Measurements from ENCODE around the gene AGO1. TPM values are rescaled to one million over a fixed set of nuclear protein-coding genes. Genes with fewer than 3 reads are reported as not detected.

AGO1 gene
- total RNA-seq, 1 experiment from 2014 or later, result 28.9 TPM

DNA sequence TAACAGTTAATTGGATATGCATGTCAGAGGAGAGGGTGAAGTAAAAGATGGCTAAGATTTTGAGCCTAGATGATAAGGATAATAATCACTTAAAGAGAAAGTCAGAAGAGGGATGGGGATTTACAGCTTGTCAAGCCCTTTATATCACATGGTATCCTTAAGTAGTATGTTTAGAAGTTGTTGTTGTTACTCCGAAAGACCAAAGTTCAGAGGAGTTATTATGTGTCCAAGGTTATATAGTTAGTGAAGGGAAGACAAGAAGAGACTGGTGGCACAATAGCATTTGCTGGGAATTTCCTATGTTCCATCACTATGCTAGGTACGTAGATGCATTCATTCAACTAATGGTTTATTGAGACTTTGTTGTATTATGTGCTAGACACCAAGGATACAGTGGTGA lies 30.8 kb upstream of the AGO1 start:
- Mint-ChIP-seq H3K36me3 (ENCODE audit: insufficient read depth, unreplicated experiment) (no peaks in the 10 kb centered on the region), H3K4me3 (ENCODE audit: unreplicated experiment) (no peak overlapping the region), H3K4me1 (ENCODE audit: low read depth, unreplicated experiment) (no peaks in the 10 kb centered on the region), H3K27me3 (ENCODE audit: insufficient read depth, unreplicated experiment) (no peaks in the 10 kb centered on the region), H3K27ac (ENCODE audit: unreplicated experiment) (no peak overlapping the region), H3K9me3 (ENCODE audit: unreplicated experiment) (no peaks in the 10 kb centered on the region)
- intact Hi-C loops (cut with micrococcal nuclease; ENCODE audit: unreplicated experiment), result no loop called here
- no peak for DNase-seq
- Histone ChIP-seq H3K36me3 (ENCODE audit: control insufficient read depth, insufficient read depth, low read length) (no peaks in the 10 kb centered on the region), H3K27me3 (replicated peaks; ENCODE audit: control insufficient read depth, insufficient read depth, low read length) (no peaks in the 10 kb centered on the region), H3K9me3 (no peaks in the 10 kb centered on the region), H3K4me1 (no peaks in the 10 kb centered on the region), H3K4me3 (ENCODE audit: low read depth, low read length) (no peak overlapping the region)
- no TSS peak for BruUV-seq (replicated peaks)
- TF ChIP-seq, protein P1, sequence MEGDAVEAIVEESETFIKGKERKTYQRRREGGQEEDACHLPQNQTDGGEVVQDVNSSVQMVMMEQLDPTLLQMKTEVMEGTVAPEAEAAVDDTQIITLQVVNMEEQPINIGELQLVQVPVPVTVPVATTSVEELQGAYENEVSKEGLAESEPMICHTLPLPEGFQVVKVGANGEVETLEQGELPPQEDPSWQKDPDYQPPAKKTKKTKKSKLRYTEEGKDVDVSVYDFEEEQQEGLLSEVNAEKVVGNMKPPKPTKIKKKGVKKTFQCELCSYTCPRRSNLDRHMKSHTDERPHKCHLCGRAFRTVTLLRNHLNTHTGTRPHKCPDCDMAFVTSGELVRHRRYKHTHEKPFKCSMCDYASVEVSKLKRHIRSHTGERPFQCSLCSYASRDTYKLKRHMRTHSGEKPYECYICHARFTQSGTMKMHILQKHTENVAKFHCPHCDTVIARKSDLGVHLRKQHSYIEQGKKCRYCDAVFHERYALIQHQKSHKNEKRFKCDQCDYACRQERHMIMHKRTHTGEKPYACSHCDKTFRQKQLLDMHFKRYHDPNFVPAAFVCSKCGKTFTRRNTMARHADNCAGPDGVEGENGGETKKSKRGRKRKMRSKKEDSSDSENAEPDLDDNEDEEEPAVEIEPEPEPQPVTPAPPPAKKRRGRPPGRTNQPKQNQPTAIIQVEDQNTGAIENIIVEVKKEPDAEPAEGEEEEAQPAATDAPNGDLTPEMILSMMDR (IDR thresholded peaks at IDR 0.05; ENCODE audit: insufficient read depth in 1 of 2, low read depth in 1 of 2, low read length in 1 of 2, severe bottlenecking in 1 of 2, unreplicated experiment in 1 of 2), result no peak
- ChIA-PET POLR2A (no interaction called here), CTCF (no interaction called here)

DNA sequence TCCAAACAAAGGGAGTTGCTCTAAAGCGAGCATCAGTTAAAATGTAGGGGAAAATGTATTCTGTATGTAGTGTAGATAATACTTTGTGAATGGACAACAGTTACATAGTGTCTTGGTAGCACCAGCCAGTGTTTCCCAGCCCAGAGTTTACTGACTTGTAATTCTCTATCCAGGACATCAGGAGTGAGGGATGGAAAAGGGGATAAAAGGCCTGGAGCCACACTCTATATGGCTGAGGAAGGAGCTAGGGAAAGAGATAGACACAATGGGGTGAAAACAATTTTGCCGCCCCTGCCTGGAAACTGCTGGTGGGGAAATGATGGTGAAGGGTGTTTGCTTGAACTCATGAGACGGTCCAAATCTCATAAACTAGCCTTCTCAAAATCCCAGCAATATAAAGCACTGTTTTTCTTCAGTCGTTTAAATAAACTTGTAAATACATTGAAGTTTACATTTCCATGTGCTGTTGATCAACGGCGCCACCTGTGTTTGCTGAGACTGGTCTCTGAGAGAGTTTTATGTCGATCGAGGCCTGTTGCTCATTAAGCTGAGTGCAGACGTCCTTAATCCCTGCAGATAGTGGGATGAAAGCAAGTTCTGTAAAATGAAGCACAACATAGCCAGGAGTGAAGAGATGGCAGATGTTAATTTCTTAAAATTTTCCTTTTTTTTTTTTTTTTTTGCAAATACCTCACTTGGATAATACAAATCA lies 27.9 kb upstream of the AGO1 start:
- no peak for DNase-seq
- no peak overlapping the region for H3K27ac Mint-ChIP-seq (ENCODE audit: unreplicated experiment)
- POLR2A ChIA-PET, result no interaction called here
- H3K36me3 ChIP-seq (ENCODE audit: control insufficient read depth, insufficient read depth, low read length), result no peaks in the 10 kb centered on the region
- intact Hi-C loops (cut with micrococcal nuclease; ENCODE audit: unreplicated experiment), result no loop called here
- H3K4me3 ChIP-seq (ENCODE audit: low read depth, low read length), result no peak overlapping the region
- TF ChIP-seq, protein P1 (IDR thresholded peaks at IDR 0.05; ENCODE audit: insufficient read depth in 1 of 2, low read depth in 1 of 2, low read length in 1 of 2, severe bottlenecking in 1 of 2, unreplicated experiment in 1 of 2), result no peak
- H3K9me3 ChIP-seq, result no peaks in the 10 kb centered on the region
- H3K27me3 ChIP-seq (replicated peaks; ENCODE audit: control insufficient read depth, insufficient read depth, low read length), result no peaks in the 10 kb centered on the region
- no peaks in the 10 kb centered on the region for H3K4me1 ChIP-seq
- no TSS peak for BruUV-seq (replicated peaks)
- CTCF ChIA-PET, result interaction anchor here (0.5 kb wide), 1 partner anchor 287 kb away, joined by 5 read pairs; no protein-coding TSS in a partner anchor
- no peaks in the 10 kb centered on the region for H3K36me3 Mint-ChIP-seq (ENCODE audit: insufficient read depth, unreplicated experiment)
- H3K4me3 Mint-ChIP-seq (ENCODE audit: unreplicated experiment), result no peak overlapping the region
- no peaks in the 10 kb centered on the region for H3K27me3 Mint-ChIP-seq (ENCODE audit: insufficient read depth, unreplicated experiment)
- H3K9me3 Mint-ChIP-seq (ENCODE audit: unreplicated experiment), result no peaks in the 10 kb centered on the region
- no peaks in the 10 kb centered on the region for H3K4me1 Mint-ChIP-seq (ENCODE audit: low read depth, unreplicated experiment)

DNA sequence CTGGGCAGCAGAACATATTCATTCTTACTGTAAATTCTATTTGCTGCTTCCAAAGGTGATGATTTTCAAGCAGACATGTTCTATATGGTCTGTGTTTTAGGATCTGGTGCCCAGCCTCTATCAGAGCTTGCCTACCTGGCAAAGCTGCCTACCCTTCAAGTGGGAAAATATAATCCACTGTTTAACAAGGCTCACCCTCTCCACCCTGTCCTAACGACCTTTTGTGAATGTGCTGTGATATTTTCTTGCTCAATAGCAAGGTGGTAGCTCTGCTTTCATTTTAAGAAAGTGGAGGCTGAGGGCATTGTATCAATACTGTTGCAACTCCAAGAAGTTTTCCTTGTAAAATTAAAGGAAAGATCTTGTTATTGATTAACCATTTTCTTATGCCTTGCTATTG lies 26.0 kb upstream of the AGO1 start:
- intact Hi-C loops (cut with micrococcal nuclease; ENCODE audit: unreplicated experiment), result no loop called here
- no peaks in the 10 kb centered on the region for H3K27me3 ChIP-seq (replicated peaks; ENCODE audit: control insufficient read depth, insufficient read depth, low read length)
- H3K9me3 Mint-ChIP-seq (ENCODE audit: unreplicated experiment), result no peaks in the 10 kb centered on the region
- H3K4me1 ChIP-seq, result no peaks in the 10 kb centered on the region
- no peak overlapping the region for H3K4me3 ChIP-seq (ENCODE audit: low read depth, low read length)
- POLR2A ChIA-PET, result no interaction called here
- no peaks in the 10 kb centered on the region for H3K36me3 ChIP-seq (ENCODE audit: control insufficient read depth, insufficient read depth, low read length)
- DNase-seq, result no peak
- no peak overlapping the region for H3K27ac Mint-ChIP-seq (ENCODE audit: unreplicated experiment)
- no peak overlapping the region for H3K4me3 Mint-ChIP-seq (ENCODE audit: unreplicated experiment)
- TF ChIP-seq, protein P1 (IDR thresholded peaks at IDR 0.05; ENCODE audit: insufficient read depth in 1 of 2, low read depth in 1 of 2, low read length in 1 of 2, severe bottlenecking in 1 of 2, unreplicated experiment in 1 of 2), result no peak
- H3K27me3 Mint-ChIP-seq (ENCODE audit: insufficient read depth, unreplicated experiment), result no peaks in the 10 kb centered on the region
- no TSS peak for BruUV-seq (replicated peaks)
- no peaks in the 10 kb centered on the region for H3K36me3 Mint-ChIP-seq (ENCODE audit: insufficient read depth, unreplicated experiment)
- no peaks in the 10 kb centered on the region for H3K4me1 Mint-ChIP-seq (ENCODE audit: low read depth, unreplicated experiment)
- CTCF ChIA-PET, result interaction anchor here (0.6 to 0.7 kb wide), 2 partner anchors 23 to 259 kb away, joined by 4 to 7 read pairs; no protein-coding TSS in a partner anchor
- no peaks in the 10 kb centered on the region for H3K9me3 ChIP-seq

Measured in Caco-2 (cell line).